Measurements from ENCODE around the gene ERAP2. TPM values are rescaled to one million over a fixed set of nuclear protein-coding genes. Genes with fewer than 3 reads are reported as not detected.

ERAP2 gene
- total and polyA plus RNA-seq, 10 of the 15 experiments (the other 5 are each of a cell fraction or from before 2014, with no cell fraction given), result 4.0 to 28.7 (median 11.7) TPM

GRCh38 chr5:96935559-96936430 lies 59.5 kb downstream of the ERAP2 start, which contains the start of gene LNPEP (continued):
- TF ChIP-seq PRDM15 (CRISPR knock-in tag; IDR thresholded peaks at IDR 0.05) (no peak), PAX8 (IDR thresholded peaks at IDR 0.05) (no peak), MEF2A (IDR thresholded peaks at IDR 0.05; ENCODE audit: insufficient read depth, low read depth, low read length) (0 out of 2 replicates have a peak, but pooled peaks have one; percentile 52), SMC3 (IDR thresholded peaks at IDR 0.05; ENCODE audit: borderline replicate concordance, low read length) (0 out of 2 replicates have a peak, but pooled peaks have one; percentile 1), ETV6 (conservative IDR thresholded peaks at IDR 0.05 in 1 of 2, IDR thresholded peaks at IDR 0.05 in 1 of 2; ENCODE audit: borderline replicate concordance in 1 of 2, low read depth in 1 of 2) (no peak), BACH1 (IDR thresholded peaks at IDR 0.05; ENCODE audit: borderline replicate concordance) (no peak), ZNF622 (IDR thresholded peaks at IDR 0.05) (no peak), NKRF (conservative IDR thresholded peaks at IDR 0.05) (peak; percentile 77), PBX3 (IDR thresholded peaks at IDR 0.05; ENCODE audit: insufficient replicate concordance, low read depth, low read length) (no peak), IKZF2 (IDR thresholded peaks at IDR 0.05) (peak; percentile 70 to 73), WRNIP1 (IDR thresholded peaks at IDR 0.05; ENCODE audit: borderline replicate concordance, low read depth, low read length) (no peak), RUNX3 (IDR thresholded peaks at IDR 0.05; ENCODE audit: low read length) (no peak), LARP7 (IDR thresholded peaks at IDR 0.05) (peak; percentile 44), SIN3A (IDR thresholded peaks at IDR 0.05; ENCODE audit: low read depth, low read length) (no peak), ZBTB40 (IDR thresholded peaks at IDR 0.05; ENCODE audit: borderline replicate concordance) (peak; percentile 58; the same call in 1 of the 2 replicates), JUND (IDR thresholded peaks at IDR 0.05; ENCODE audit: low read depth, low read length) (no peak), EED (IDR thresholded peaks at IDR 0.05; ENCODE audit: low read depth) (peak; percentile 80; the same call in 1 of the 2 replicates), RBBP5 (conservative IDR thresholded peaks at IDR 0.05) (no peak), CHD4 (IDR thresholded peaks at IDR 0.05) (no peak)

Data from GM12878 (cell line).